Posterior cingulate gyrus (tissue), 11 donors: ENCODE results near the gene RCSD1.

ENCODE experiments used
- DNase-seq, 10 donors: peaks; one replicate each; pipeline versions ENCODE4 v3.0.0 to v3.0.0-alpha.2; 2020 to 2021; ENCODE audit warnings: mixed read lengths in 3 of 10
- intact Hi-C: fragments of 100-400 bp; cut with DNase I; formaldehyde crosslinking; loops from one replicate; pipeline ENCODE4 v1.15.1; 2023

Gene RCSD1

DNA sequence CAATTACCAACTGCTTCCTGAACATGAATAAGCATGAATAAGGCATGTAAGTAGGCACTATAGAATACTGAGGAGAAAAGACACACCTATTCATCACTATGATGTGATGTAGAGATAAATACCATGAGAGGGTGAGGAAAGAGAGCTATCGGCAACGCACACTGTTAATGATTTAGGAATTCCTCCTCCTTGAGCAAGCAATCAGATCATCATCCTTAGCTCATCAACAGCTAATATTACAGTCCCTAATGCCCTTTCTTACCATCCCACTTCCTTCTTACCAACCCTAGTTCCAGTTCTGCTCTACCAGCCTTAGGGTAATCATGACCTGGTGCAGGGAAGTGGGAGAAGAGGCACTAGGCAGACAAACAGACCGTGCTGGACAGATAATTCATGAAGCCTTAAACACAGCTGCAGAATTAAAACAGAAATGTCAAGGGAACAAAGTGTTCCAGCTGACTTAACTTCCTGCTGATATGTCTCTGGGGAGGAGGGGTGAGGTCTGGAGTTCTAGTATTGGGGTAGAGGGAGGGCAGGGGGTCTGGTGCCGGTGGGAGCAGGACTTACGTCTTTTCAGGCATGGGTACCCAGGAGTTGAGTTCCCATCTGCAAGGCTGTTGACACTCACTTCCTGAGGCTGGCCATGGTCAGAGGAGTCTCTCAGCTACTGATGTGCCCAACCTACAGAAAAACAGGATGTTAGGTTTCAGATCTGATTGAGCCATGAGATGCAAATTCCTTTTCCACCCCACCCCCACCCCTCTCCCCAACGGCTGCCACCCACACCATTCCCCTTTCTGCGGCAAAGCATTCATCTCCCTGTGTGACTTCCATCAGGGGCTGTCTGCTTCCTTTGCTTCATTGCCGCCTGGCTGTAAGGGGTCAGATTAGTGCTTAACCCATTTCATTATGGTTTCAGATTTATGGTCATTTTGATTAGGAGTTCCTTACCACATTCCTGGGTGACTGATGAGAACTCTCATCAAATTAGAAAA is 12.6 kb upstream of the RCSD1 start:
- intact Hi-C loops = no loop called here
- DNase-seq = peak in 1 of 10 donors; percentile 59

DNA sequence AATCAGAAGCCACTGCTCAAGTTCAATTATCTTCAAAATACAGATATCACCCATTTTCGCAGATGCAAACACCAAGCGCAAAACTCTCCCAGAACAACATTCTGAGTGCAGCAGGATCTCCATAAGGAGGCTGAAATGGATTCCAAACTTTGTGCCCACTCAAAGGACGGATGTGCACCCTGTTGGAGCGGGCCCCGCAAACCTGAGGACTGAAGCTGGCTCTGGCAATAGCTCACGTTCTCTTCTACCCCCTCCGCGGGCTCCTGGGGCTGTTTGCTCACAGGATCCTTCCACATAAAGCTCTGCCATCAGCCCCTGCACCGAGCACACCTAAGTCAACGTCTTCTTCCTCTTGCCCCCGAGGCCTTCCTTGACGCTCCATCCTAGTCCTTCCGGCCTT is 11.7 kb upstream of the RCSD1 start:
- intact Hi-C loops = no loop called here
- DNase-seq = peak in 1 of 10 donors; percentile 73

DNA sequence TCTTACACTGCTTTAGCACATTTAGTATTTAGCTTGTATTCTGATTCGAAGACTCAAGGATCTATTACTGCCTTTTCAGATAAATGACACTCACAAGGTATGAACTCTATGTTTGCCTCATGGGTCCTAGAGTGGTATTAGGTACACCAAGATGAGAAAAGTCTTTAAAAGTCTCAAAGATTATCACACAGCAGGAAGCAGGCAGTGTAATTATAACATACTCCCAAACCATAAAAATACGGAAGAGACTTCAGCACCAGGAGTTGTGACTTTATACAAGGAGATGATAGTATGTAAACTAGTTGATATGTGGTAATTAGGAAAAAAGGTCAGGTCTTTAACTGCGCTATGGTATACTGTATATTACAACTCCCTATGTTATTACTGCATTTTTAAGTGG is 11.2 kb upstream of the RCSD1 start:
- intact Hi-C loops = no loop called here
- DNase-seq = no peak

DNA sequence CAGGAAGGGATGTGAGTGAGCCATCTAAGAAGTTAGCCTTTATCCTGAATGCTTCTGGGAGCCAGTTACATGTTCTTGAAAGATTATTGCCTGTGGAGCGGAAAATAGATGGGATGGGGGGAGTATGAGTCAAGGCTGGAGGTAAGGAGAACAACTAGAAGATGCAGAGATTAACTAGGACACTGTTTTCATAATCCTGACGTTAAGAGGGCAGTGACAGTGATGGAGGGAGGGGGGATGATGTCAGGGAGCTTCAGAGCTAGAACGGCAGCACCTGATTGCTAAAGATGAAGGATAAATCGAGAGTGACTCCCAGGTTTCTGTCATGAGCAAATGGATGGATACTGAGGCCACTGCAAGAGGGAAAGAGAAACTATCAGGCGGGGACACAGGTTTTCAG is 10.0 kb upstream of the RCSD1 start:
- intact Hi-C loops = no loop called here
- DNase-seq = no peak

DNA sequence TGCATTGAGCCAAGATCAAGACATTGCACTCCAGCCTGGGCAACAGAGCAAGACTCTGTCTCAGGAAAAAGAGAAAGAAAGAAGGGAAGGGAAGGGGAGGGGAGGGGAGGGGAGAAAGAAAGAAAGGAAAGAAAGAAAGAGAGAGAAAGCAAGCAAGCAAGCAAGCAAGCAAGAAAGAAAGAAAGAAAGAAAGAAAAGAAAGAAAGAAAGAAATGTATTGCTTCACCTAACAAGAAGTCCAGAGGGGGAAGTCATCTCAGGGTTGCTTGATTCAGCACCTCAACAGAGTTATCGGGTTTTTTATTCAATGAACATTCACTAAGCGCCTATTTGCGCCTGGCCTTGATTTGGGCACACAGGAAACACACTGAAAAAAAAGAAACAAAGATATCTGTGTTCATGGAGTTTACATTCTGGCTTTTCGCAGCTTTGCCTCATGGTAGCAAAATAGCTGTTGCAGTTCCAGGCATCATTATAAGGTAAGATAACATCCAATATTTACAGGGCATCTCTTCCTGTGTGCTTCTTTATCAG is 8.2 kb upstream of the RCSD1 start:
- DNase-seq = no peak
- intact Hi-C loops = no loop called here

DNA sequence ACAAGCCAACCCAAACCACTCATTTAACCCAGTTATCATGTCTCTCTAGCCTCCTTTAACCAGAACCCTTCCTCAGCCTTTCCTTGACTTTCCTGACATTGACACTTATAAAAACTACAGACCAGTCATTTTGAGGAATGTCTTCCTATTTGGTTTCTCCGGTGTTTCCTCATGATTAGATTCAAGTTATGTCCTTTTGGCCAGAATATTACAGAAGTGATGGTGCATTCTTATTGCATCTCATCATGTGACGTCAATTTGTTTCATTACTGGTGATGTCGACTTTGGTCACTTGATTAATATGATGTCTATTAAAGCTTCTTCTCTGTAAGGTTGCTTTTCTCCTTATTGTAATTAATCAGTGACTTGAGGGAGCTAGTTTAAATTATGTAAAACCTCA is 6.1 kb upstream of the RCSD1 start:
- DNase-seq = no peak
- intact Hi-C loops = no loop called here

DNA sequence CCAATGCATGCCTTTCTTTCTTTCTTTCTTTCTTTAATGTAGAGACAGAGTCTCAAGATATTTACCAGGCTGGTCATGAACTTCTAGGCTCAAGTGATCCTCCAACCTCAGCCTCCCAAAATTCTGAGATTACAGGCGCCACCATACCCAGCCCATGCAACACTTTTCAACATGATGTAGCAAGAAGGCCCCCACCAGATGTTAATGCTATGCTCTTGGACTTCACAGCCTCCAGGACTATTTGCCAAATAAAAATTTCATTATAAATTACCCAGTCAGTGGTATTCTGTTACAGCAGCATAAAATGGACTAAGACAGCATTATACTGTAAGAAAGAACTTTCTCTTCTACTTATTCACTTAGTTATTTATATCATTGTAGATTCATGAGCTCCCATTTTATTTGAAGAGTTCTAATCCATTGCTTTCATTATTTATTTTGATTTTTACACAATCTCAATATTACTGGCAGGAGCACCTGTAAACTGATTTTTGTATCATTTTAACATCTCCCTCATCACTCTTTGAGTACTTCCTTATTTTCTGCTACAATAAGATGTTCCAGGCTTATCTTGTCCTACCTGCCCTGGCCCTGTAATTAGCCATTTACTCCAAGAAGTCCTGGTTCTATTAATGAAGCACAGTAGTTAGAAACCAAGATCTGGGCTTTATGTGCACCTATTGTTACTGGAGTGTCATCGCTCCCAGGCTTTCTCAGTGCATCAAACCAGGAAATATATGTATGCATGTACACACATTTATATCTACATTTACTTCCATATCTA is 4.8 kb upstream of the RCSD1 start:
- DNase-seq = no peak
- intact Hi-C loops = no loop called here

DNA sequence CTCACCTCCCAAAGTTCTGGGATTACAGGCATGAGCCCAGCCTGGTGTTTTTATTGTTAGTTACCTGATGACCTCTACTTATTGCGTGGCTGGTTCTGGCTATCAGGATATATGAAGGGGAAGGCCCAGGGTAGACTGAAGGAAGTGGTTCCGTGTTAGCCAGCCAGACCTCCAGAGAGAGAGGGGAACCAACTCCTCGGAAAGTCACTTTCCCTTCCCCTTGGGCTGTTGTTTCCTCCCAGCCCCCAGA is 2.5 kb upstream of the RCSD1 start:
- intact Hi-C loops = no loop called here
- DNase-seq = no peak

DNA sequence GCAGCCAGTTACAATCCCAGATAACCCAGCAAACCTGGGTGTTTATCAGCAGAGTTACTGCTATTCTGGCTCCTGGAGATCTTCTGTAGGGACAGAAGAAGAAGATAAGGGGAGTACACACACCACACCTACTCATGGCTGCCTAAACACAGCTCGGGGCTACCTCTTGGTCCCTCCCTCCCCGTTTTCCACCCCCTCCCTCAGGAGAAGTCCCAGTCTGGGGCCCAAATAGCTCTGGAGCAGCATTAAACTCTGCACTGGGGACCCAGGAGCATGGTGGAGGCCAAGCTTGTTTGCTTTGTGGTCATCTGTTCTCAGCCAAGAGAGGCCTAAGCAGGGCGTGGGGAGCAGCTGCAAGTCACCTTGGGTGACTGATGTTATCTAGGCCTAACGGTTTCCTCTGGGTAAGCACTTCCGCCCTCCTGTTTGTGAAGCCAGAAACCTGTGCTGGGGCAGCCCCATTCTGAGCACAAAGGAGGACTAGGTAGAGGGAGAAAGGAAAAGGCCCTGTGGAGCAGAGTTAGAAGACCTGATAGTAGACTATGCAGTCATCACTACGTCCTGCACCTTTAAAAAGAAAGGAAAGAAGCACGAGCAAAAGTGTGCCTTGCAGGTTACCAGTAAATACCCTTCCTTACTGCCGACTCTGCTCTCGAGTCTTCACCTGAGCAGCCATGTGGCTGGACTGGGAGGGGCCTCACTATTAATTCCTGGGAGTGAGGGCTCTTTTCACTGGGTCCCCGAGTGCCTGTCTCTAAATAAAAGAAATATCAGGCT is 2.0 kb upstream of the RCSD1 start:
- no peak for DNase-seq
- intact Hi-C loops = no loop called here

DNA sequence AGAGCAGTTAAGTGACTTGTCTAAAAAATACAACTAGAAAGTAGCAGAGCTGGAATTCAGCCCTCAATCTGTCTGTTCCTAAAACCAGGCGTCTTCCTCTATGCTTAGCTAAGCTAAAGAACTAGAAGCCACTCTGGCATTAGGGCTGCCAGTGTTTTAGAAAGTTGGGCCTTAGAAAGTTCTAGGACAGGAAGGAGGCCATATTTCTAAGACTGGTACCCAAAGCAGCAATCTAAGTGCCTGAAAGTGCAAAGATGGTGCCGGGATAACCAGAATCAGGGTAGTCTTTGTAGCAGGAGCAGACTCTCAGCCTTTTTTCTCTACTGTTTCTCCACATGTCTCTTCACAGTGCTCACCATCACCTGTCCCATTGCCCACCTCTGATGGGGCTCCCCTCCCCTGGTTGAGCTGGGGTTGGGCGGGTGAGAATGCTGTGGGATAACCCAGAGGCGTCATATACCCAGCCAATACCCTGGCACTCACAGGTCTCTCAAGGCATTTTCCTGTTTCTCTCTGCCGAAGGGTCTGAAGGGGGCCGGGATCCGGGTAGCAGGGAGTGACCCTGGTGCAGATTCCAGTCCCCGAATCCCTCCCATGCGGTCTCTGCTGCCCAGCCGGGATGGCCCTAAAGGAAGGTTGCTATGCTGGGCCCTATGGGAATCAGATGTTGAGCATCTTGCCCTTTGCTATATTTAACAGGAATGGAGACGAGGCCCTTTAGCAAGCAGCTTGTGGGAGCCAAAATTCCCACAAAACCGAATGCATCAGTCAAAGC is 1.1 kb upstream of the RCSD1 start:
- no peak for DNase-seq
- intact Hi-C loops = no loop called here

DNA sequence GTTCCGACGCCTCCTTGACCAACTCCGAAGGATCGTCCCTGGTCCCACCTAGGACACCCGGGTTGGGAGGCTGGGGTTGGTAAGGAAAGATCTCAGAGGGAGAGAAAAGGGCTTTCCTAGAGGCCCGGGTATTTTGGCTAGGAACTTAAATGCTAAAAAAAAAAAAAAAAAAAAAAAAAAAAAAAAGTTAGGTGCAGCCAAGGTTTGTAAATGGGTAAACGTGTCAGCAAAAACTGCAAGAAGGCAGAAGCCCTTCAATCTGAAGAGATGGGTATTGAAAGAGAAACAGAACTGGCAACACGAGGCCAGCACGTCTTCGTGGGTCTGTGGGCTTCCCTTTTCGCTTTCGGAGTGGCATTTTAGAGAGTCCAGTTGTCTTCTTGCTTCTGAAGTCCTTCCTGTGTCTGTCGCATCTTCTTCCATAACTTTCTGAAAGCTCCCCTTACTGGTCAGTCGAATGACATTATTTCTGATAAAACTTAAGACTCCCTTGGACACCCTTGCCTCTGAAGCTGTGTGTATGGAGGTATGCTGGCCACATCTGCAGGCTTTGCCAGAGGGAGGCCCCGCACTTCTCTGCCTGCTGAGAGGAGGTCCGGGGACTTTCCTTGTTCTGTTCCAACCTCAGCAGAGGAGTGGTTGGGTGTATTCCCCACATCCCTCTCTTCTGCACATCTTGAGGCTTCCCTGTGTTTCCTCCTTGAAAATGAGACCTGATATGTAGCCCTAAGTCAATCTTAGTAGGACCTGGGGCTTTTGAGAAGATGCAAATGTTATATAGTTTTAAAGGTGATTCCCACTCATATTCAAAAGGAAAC is 745 bp downstream of the RCSD1 start:
- DNase-seq = no peak
- intact Hi-C loops = no loop called here

DNA sequence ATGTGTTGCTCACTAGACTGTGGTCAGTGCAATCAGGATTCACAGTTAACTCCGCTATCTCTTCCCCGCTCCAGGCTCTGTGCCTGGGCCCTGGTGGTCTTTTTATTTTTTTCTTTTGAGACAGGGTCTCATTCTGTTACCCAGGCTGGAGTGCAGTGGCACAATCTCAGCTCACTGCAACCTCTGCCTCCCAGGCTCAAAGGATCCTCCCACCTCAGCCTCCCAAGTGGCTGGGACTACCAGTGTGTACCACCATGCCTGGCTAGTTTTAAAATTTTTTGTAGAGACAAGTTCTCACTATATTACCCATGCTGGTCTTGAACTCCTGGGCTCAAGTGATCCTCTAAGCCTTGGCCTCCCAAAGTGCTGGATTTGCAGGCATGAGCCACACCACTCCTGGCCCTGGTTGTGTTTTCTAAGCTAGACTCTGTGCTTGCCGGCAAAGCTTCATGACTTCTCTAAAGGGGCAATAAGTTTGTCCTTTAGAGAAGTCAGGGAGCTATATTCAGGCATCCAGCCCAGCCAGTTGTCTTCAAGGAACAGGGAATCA is 1.4 kb downstream of the RCSD1 start:
- no peak for DNase-seq
- intact Hi-C loops = no loop called here

DNA sequence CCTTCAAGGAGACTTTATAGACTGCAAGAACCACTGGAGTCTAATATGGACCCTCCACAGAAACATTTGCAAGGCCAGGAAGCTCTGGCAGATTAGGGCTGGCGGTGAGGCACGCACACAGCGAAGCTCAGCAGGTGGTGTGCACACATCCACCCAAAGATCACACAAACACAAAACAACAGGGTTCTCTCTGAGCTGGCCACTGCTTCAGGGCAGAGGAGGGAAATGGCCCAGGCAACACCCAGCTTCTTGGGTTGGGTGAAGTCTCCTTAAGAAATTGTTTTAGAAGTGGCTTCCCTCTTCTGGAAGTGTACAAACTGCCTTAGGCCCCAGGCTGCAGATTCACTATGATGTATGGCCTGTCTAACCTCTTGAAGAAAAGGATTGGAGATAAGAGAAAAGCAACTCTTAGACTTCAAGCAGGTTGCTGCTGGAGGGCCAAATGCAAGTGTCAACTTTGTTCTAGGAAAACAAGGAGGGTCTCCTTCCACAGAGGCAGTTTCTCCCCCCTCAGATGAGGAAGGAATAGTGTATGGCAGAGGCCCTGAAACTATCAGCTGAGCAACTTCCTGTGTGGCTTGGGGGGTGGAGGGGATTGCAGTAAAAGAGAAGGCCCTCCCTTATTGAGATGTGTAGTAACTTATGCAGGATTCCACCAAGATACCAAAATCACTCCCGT is 2.0 kb downstream of the RCSD1 start:
- no peak for DNase-seq
- intact Hi-C loops = no loop called here

DNA sequence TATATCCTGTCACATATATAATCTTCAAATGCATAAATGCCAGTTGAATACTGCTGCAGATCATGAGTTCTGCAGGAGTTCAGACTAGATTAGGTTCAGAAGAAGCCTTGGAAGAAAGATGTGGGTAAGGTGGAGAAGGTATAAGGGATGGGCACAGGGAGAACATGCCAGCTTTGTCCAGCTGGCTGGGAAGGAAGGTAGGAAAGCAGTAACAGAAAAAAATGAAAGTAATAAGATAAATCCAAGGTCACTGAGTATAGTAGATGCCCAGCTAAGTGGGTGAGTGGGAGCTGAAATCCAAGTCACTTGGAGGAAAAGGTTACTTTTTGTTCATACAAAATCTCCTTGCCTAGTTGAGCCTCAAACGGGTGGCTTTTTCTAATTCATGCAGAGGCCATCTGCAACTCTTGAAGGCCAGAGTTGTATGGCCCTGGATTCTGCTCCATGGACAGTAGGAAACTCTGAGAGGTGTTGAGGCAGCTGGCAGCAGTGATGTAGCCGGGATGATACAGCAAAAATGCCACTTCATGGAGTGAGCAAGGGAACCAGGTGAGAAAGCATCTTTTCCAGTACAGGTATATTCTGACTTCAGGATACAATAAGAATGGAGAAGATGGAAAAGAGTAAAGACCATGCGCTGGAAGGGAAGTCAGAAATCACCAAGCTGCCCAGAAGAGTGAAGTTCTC is 3.4 kb downstream of the RCSD1 start:
- DNase-seq = no peak
- intact Hi-C loops = no loop called here

DNA sequence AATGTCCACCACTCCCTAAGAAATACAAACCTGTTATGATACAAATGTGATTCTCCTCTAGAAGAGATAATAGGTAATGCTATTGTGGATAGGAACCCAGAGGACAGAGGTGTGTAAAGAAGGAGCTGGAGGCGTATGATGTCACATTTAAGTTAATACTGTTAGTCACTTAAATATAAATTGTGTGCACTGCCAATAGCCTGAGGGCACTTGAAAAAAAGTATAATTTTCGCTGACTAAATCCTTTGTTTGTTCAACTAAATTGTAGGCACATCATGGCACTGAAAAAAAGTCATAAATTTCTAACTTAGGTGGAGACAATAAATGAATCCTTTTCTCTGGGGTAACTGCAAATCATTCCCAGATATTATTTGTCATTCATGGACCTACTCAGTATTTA is 4.4 kb downstream of the RCSD1 start:
- intact Hi-C loops = no loop called here
- DNase-seq = no peak

DNA sequence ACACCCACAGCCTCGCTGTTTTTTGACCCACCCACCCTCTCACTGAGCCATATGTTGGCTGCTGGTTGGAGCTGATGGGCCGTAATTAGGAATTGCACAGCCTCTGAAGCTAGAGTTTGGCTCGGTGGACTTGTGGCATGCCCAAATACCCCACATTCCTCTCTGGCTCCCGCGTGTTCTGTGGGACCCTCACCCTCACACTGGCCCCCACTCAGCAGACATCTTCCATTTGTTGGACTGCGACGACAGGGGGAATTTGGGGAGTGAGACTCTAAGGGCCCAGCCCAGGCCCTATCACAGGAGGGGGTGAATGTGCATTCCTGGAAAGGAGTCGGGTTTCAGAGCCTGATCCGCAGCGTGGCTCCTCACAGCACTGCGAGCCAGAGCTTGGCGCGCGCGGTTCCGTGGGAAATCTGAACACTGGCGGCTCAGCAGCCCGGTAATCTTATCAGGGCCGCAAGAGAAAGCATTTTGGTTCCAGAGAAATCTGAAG is 5.2 kb downstream of the RCSD1 start:
- DNase-seq = peak in 7 of 10 donors; percentile 30 to 91 (median 53)
- intact Hi-C loops = no loop called here

DNA sequence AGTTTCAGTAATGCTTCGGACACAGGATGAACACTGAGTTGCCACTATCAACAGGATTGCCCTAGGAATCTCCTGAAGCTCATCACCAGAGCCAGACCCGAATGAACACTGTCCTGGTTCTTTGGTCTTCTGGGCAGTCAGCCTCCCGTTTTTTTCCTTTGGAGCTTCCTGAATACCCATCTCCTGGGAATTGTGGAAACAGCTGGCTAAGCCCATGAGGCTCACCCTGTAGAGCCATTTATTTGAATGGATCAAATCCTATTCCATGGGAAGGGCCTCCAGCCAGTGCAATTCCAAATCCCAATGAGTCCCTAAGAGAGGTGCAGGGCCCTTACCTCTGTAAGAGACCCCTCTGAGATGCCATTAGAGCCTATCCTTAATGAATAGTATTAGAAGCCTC is 5.9 kb downstream of the RCSD1 start:
- intact Hi-C loops = no loop called here

DNA sequence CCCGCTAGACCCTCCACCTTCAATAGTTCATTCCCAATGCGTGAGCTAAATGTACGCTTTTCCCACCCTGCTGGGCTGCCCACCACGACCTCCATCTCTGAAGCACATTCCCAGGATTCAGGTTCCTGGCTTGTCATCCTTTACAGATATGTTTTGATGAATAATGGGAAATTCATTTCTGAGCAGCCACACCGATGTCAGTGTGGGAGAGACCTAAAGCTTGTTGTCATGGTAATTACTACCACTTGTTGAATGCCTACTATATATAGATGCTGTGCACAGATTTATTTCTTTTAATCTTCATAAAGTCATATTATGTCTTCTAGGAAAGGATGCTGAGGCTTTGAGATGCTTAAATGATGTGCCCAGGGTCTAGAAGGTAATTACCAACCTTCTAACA is 8.0 kb downstream of the RCSD1 start:
- no peak for DNase-seq
- intact Hi-C loops = no loop called here

More for the DNA sequence above, 5.9 kb downstream of the RCSD1 start:
- DNase-seq = no peak
